ENCODE measurements around the gene PRG2.

DNA sequence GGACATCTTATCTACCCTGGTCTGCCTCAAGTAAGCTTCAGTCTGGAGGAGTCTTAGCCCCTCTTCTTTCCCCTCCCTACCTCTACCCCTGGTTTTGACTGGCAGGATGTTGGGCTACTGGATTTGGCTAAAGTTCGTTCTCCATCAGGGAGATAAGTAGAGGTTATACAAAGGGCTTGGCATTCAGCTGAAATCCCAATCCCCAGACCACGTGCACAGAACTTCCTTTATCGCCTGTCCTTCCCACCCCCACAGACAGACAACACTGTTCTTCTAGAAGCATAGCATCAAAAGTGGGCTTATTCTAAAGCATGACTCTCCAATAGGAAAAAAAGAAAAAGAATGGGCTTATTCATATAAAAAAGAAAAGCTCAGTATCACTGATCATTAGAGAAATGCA, 17.3 kb downstream of the PRG2 start:
- TF ChIP-seq, protein P1, sequence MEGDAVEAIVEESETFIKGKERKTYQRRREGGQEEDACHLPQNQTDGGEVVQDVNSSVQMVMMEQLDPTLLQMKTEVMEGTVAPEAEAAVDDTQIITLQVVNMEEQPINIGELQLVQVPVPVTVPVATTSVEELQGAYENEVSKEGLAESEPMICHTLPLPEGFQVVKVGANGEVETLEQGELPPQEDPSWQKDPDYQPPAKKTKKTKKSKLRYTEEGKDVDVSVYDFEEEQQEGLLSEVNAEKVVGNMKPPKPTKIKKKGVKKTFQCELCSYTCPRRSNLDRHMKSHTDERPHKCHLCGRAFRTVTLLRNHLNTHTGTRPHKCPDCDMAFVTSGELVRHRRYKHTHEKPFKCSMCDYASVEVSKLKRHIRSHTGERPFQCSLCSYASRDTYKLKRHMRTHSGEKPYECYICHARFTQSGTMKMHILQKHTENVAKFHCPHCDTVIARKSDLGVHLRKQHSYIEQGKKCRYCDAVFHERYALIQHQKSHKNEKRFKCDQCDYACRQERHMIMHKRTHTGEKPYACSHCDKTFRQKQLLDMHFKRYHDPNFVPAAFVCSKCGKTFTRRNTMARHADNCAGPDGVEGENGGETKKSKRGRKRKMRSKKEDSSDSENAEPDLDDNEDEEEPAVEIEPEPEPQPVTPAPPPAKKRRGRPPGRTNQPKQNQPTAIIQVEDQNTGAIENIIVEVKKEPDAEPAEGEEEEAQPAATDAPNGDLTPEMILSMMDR (IDR thresholded peaks at IDR 0.05 in 4 of 5, conservative IDR thresholded peaks at IDR 0.05 in 1 of 5), result no peak
- TF ChIP-seq POLR2A (IDR thresholded peaks at IDR 0.05), result no peak
